HepG2 (cell line): Measurements from ENCODE around the gene WDR54. TPM values are rescaled to one million over a fixed set of nuclear protein-coding genes. Genes with fewer than 3 reads are reported as not detected.
A peak's percentile ranks its signal among the peaks of the same experiment; 100 is the strongest.

ENCODE experiments used
- AGO2 ChIP-seq: fragments of 200-400 bp; formaldehyde crosslinking; optimal IDR thresholded peaks from 2 replicates; pipeline ENCODE3; 2017; ENCODE audit warnings: mild to moderate bottlenecking, low read depth, low read length, moderate library complexity
- ATF1 ChIP-seq: IDR thresholded peaks from 2 replicates; pipeline ENCODE4 v1.6.1; 2016; ENCODE audit warnings: mild to moderate bottlenecking, control low read depth
- CBX1 ChIP-seq: IDR thresholded peaks from one replicate; pipeline ENCODE4 v1.6.1; 2016; ENCODE audit warnings: antibody characterized with exemption, low read depth
- CTCF ChIP-seq: sonication (generic); formaldehyde crosslinking; IDR thresholded peaks from 2 replicates; pipeline ENCODE4 v1.5.0; 2020; ENCODE audit warnings: mild to moderate bottlenecking, missing genetic modification reagents, moderate library complexity
- FOSL2 ChIP-seq: sonication (generic); formaldehyde crosslinking; IDR thresholded peaks from 2 replicates; pipeline ENCODE4 v1.4.0; 2020; ENCODE audit warnings: missing genetic modification reagents
- FOXP4 ChIP-seq: sonication (generic); formaldehyde crosslinking; IDR thresholded peaks from 2 replicates; pipeline ENCODE4 v1.4.0; 2020; ENCODE audit warnings: missing genetic modification reagents
- LBX2 ChIP-seq: sonication (generic); formaldehyde crosslinking; IDR thresholded peaks from 2 replicates; pipeline ENCODE4 v1.5.0; 2020; ENCODE audit warnings: missing genetic modification reagents, mild to moderate bottlenecking, borderline replicate concordance
- MEIS1 ChIP-seq: sonication (generic); formaldehyde crosslinking; IDR thresholded peaks from 2 replicates; pipeline ENCODE4 v1.9.0; 2021; ENCODE audit warnings: mild to moderate bottlenecking, missing genetic modification reagents, moderate library complexity, borderline replicate concordance
- RAD21 ChIP-seq: fragments of 450-650 bp; formaldehyde crosslinking; IDR thresholded peaks from 2 replicates; pipeline ENCODE4 v1.5.0; 2020; ENCODE audit warnings: mild to moderate bottlenecking
- SP2 ChIP-seq: sonication (generic); formaldehyde crosslinking; IDR thresholded peaks from 2 replicates; pipeline ENCODE4 v1.5.1; 2020; ENCODE audit warnings: mild to moderate bottlenecking, missing genetic modification reagents
- TBL1XR1 ChIP-seq: fragments of 150-350 bp; IDR thresholded peaks from 2 replicates; pipeline ENCODE4 v1.6.1; 2014; ENCODE audit warnings: borderline replicate concordance, low read length; ENCODE audit not compliant: partially characterized antibody
- YY1 ChIP-seq: IDR thresholded peaks from 2 replicates; pipeline ENCODE4 v1.6.1; 2011; ENCODE audit warnings: low read length, low read depth, moderate library complexity, mild to moderate bottlenecking; ENCODE audit not compliant: insufficient read depth, insufficient replicate concordance
- ZEB1 ChIP-seq: IDR thresholded peaks from 2 replicates; pipeline ENCODE4 v1.6.1; 2012; ENCODE audit warnings: mild to moderate bottlenecking, low read depth, inconsistent platforms; ENCODE audit not compliant: insufficient replicate concordance
- ZKSCAN8 ChIP-seq: IDR thresholded peaks from 2 replicates; pipeline ENCODE4 v1.6.1; 2016; ENCODE audit warnings: borderline replicate concordance, missing genetic modification reagents, missing compliant biosample characterization
- ZNF18 ChIP-seq: sonication (generic); formaldehyde crosslinking; IDR thresholded peaks from 2 replicates; pipeline ENCODE4 v1.8.0; 2022; ENCODE audit warnings: mild to moderate bottlenecking, missing genetic modification reagents; ENCODE audit not compliant: insufficient replicate concordance
- ZNF263 ChIP-seq: sonication (generic); formaldehyde crosslinking; IDR thresholded peaks from 2 replicates; pipeline ENCODE4 v1.4.0; 2020; ENCODE audit warnings: missing genetic modification reagents
- ZNF264 ChIP-seq: sonication (generic); formaldehyde crosslinking; IDR thresholded peaks from 2 replicates; pipeline ENCODE4 v1.4.0; 2020; ENCODE audit warnings: missing genetic modification reagents
- ZNF3 ChIP-seq: IDR thresholded peaks from 2 replicates; pipeline ENCODE4 v1.7.0; 2017; ENCODE audit warnings: inconsistent platforms
- ZNF503 ChIP-seq: sonication (generic); formaldehyde crosslinking; IDR thresholded peaks from 2 replicates; pipeline ENCODE4 v1.4.0; 2020; ENCODE audit warnings: missing genetic modification reagents
- ZNF512 ChIP-seq: sonication (generic); formaldehyde crosslinking; IDR thresholded peaks from 2 replicates; pipeline ENCODE4 v1.4.0; 2020; ENCODE audit warnings: mild to moderate bottlenecking, missing genetic modification reagents
- polyA plus RNA-seq, 8 experiments: library from polyadenylated mRNA; depleted of rRNA in 3 of 8; stranded (reverse) in 7 of 8; unstranded in 1 of 8; fragments of >200 nt; fragmentation: Illumina TruSeq in 4 of 8; extraction: Trizol in 4 of 8; gene quantifications; 2 replicates each; pipeline versions ENCODE4 v1.2.1 to v1.2.3, GENCODE V29; 2011 to 2016; ENCODE audit warnings: low read depth in 4 of 8, missing spikeins in 1 of 8, mixed read lengths in 1 of 8; ENCODE audit not compliant: insufficient read depth in 1 of 8
- total RNA-seq, 5 experiments: library from RNA; depleted of rRNA; stranded (reverse); fragments of >200 nt; fragmentation: Illumina TruSeq; extraction: Trizol; gene quantifications; 2 replicates each; pipeline ENCODE4 v1.2.3, GENCODE V29; 2016; ENCODE audit warnings: low read depth in 1 of 5

Gene WDR54
- total and polyA plus RNA-seq, 2 of the 13 experiments (the other 11 are each of a cell fraction or from before 2014, with no cell fraction given): 2.0 to 17.3 TPM

- TF ChIP-seq CTCF (CRISPR knock-in tag): peak; percentile 14; the same call in 1 of the 2 replicates
- TF ChIP-seq ZNF3 (CRISPR knock-in tag): no peak
- TF ChIP-seq ZNF263 (CRISPR knock-in tag): no peak; the same call in 1 of the 2 replicates
- no peak for TF ChIP-seq TBL1XR1
- no peak for TF ChIP-seq ATF1 (CRISPR knock-in tag)
- 0 out of 2 replicates have a peak, but pooled peaks have one; percentile 41 for TF ChIP-seq SP2
- TF ChIP-seq CBX1: no peak
- peak; percentile 31; the same call in 1 of the 2 replicates for TF ChIP-seq FOSL2 (CRISPR knock-in tag)
- no peak for TF ChIP-seq FOXP4 (CRISPR knock-in tag)
- TF ChIP-seq MEIS1 (CRISPR knock-in tag): 0 out of 2 replicates have a peak, but pooled peaks have one; percentile 50
- TF ChIP-seq AGO2: no peak
- TF ChIP-seq RAD21: no peak; the same call in 1 of the 2 replicates
- peak; percentile 70 for TF ChIP-seq YY1
- TF ChIP-seq ZNF512 (CRISPR knock-in tag): 0 out of 2 replicates have a peak, but pooled peaks have one; percentile 48
- no peak for TF ChIP-seq ZNF18 (CRISPR knock-in tag)
- TF ChIP-seq ZEB1: no peak
- no peak for TF ChIP-seq ZNF264 (CRISPR knock-in tag)
- TF ChIP-seq ZNF503 (CRISPR knock-in tag): no peak
- TF ChIP-seq LBX2 (CRISPR knock-in tag): no peak
- TF ChIP-seq ZKSCAN8 (CRISPR knock-in tag): no peak
Measured at GRCh38 chr2:74421221-74421870, at the start of gene WDR54, which contains the start of gene C2orf81 (continued).
